LNCaP clone FGC (cell line): ENCODE measurements around the gene SLCO1C1.
"Not testable (repeated sequence)": the region's sequence is repeated elsewhere in the genome, so short reads cannot be mapped to it uniquely, and the experiment has no call there.

Experiments used
- DNase-seq: peaks from one replicate; pipeline ENCODE4 v3.0.0-alpha.2; 2011; ENCODE audit warnings: low read depth
- H3K4me3 ChIP-seq: 2 replicates; pipeline ENCODE4 v1.5.1; 2011; ENCODE audit warnings: mild to moderate bottlenecking, low read depth, low read length, control low read depth
- CTCF ChIP-seq: IDR thresholded peaks from 2 replicates; pipeline ENCODE4 v1.5.1; 2012; ENCODE audit warnings: mild to moderate bottlenecking; ENCODE audit not compliant: control insufficient read depth, insufficient read depth; ENCODE audit errors: extremely low read depth

The SLCO1C1 gene

GRCh38 chr12:20722142-20722541 is 27.0 kb downstream of the SLCO1C1 start:
- no peak overlapping the region for H3K4me3 ChIP-seq
- no peak for TF ChIP-seq CTCF
- DNase-seq: no peak

- DNase-seq: no peak
- no peak overlapping the region for H3K4me3 ChIP-seq
- peak; percentile 20; the same call in 1 of the 2 replicates for TF ChIP-seq CTCF
Measured at GRCh38 chr12:20731274-20731673, 36.1 kb downstream of the SLCO1C1 start.

GRCh38 chr12:20740972-20741371 is 45.8 kb downstream of the SLCO1C1 start:
- TF ChIP-seq CTCF: no peak
- H3K4me3 ChIP-seq: no peak overlapping the region
- no peak for DNase-seq

- no peak for TF ChIP-seq CTCF
- H3K4me3 ChIP-seq: no peak overlapping the region
- no peak for DNase-seq
Measured at GRCh38 chr12:20748198-20748597, 53.1 kb downstream of the SLCO1C1 start.

- no peak for TF ChIP-seq CTCF
Measured at GRCh38 chr12:20751046-20751445, 55.9 kb downstream of the SLCO1C1 start.

GRCh38 chr12:20777420-20777819 is 82.3 kb downstream of the SLCO1C1 start:
- no peak for DNase-seq
- no peak for TF ChIP-seq CTCF
- no peak overlapping the region for H3K4me3 ChIP-seq

More at GRCh38 chr12:20751046-20751445, 55.9 kb downstream of the SLCO1C1 start:
- no peak for DNase-seq
- H3K4me3 ChIP-seq: no peak overlapping the region

GRCh38 chr12:20778969-20779368 is 83.8 kb downstream of the SLCO1C1 start:
- no peak overlapping the region for H3K4me3 ChIP-seq
- peak; percentile 85 for DNase-seq
- TF ChIP-seq CTCF: no peak

- DNase-seq, H3K4me3 ChIP-seq: not testable (repeated sequence)
Measured at GRCh38 chr12:20779971-20780370, 84.8 kb downstream of the SLCO1C1 start.

GRCh38 chr12:20783796-20784357 is 88.7 kb downstream of the SLCO1C1 start:
- not testable (repeated sequence) for H3K4me3 ChIP-seq, DNase-seq
